ENCODE data around the gene ADAT1.

Gene ADAT1

GRCh38 chr16:75558846-75559401 is 64.2 kb downstream of the ADAT1 start:
- Mint-ChIP-seq H3K36me3 (ENCODE audit: low read depth) (no peaks in the 10 kb centered on the region), H3K4me3 (no peak overlapping the region), H3K4me1 (peaks cover 61% of the 10 kb centered on the region), H3K27me3 (ENCODE audit: low read depth, poor library complexity) (peaks cover 3% of the 10 kb centered on the region), H3K9me3 (no peaks in the 10 kb centered on the region), H3K27ac (peak overlapping the region; percentile 99)
- TF ChIP-seq CTCF (IDR thresholded peaks at IDR 0.05) = no peak
- no peak for DNase-seq

GRCh38 chr16:75556431-75556950 is 66.6 kb downstream of the ADAT1 start:
- peak overlapping the region; percentile 52 for H3K27ac Mint-ChIP-seq
- no peaks in the 10 kb centered on the region for H3K27me3 Mint-ChIP-seq (ENCODE audit: low read depth, poor library complexity)
- peak overlapping the region; percentile 99 for H3K4me3 Mint-ChIP-seq
- H3K36me3 Mint-ChIP-seq (ENCODE audit: low read depth) = no peaks in the 10 kb centered on the region
- no peak for TF ChIP-seq CTCF (IDR thresholded peaks at IDR 0.05)
- H3K4me1 Mint-ChIP-seq = peaks cover 64% of the 10 kb centered on the region
- DNase-seq = no peak
- H3K9me3 Mint-ChIP-seq = no peaks in the 10 kb centered on the region

- Mint-ChIP-seq H3K27me3 (ENCODE audit: low read depth, poor library complexity) (no peaks in the 10 kb centered on the region), H3K4me1 (peaks cover 63% of the 10 kb centered on the region), H3K36me3 (ENCODE audit: low read depth) (no peaks in the 10 kb centered on the region), H3K4me3 (peak within 1 kb of the TSS; percentile 99), H3K9me3 (no peaks in the 10 kb centered on the region), H3K27ac (peak within 1 kb of the TSS; percentile 99)
- DNase-seq = peak; percentile 98
- no peak for TF ChIP-seq CTCF (IDR thresholded peaks at IDR 0.05)
Observed at GRCh38 chr16:75555707-75556430, 67.2 kb downstream of the ADAT1 start, which contains the start of gene TMEM231. Gene TMEM231, minus strand, starts transcription at chr16:75556252. Its CDS starts 43 bp downstream, at chr16:75556209.

GRCh38 chr16:75555213-75555706 is 67.8 kb downstream of the ADAT1 start:
- no peaks in the 10 kb centered on the region for H3K36me3 Mint-ChIP-seq (ENCODE audit: low read depth)
- peak overlapping the region; percentile 99 for H3K4me3 Mint-ChIP-seq
- no peaks in the 10 kb centered on the region for H3K27me3 Mint-ChIP-seq (ENCODE audit: low read depth, poor library complexity)
- H3K9me3 Mint-ChIP-seq = no peaks in the 10 kb centered on the region
- peaks cover 57% of the 10 kb centered on the region for H3K4me1 Mint-ChIP-seq
- no peak for TF ChIP-seq CTCF (IDR thresholded peaks at IDR 0.05)
- H3K27ac Mint-ChIP-seq = peak overlapping the region; percentile 99
- peak; percentile 82 for DNase-seq

GRCh38 chr16:75552951-75553350 is 70.1 kb downstream of the ADAT1 start:
- H3K4me1 Mint-ChIP-seq = peaks cover 36% of the 10 kb centered on the region
- no peaks in the 10 kb centered on the region for H3K36me3 Mint-ChIP-seq (ENCODE audit: low read depth)
- no peaks in the 10 kb centered on the region for H3K27me3 Mint-ChIP-seq (ENCODE audit: low read depth, poor library complexity)
- no peak for DNase-seq
- H3K9me3 Mint-ChIP-seq = no peaks in the 10 kb centered on the region
- no peak overlapping the region for H3K4me3 Mint-ChIP-seq
- peak overlapping the region; percentile 34 for H3K27ac Mint-ChIP-seq
- TF ChIP-seq CTCF (IDR thresholded peaks at IDR 0.05) = no peak
